Spleen (tissue), 11 donors: ENCODE results near the gene PREB. TPM values are rescaled to one million over a fixed set of nuclear protein-coding genes. Genes with fewer than 3 reads are reported as not detected.

ENCODE experiments used
- DNase-seq: peaks from one replicate; pipeline ENCODE4 v3.0.0-alpha.2; 2020
- H3K27ac ChIP-seq, 8 donors: fragments of 200-600 bp; sonication (generic) in 7 of 8; 1 replicate in 4 of 8; 2 replicates in 4 of 8; pipeline versions ENCODE4 v1.5.0 to v1.8.0; 2016 to 2021; ENCODE audit warnings: inconsistent platforms in 4 of 8, mild to moderate bottlenecking in 4 of 8, moderate library complexity in 1 of 8
- H3K27me3 ChIP-seq, 7 donors: fragments of 200-600 bp; sonication (generic) in 6 of 7; replicated peaks in 1 of 7; 1 replicate in 4 of 7; 2 replicates in 3 of 7; pipeline versions ENCODE4 v1.5.0 to v1.8.0; 2016 to 2021; ENCODE audit warnings: inconsistent platforms in 3 of 7, mild to moderate bottlenecking in 1 of 7
- H3K36me3 ChIP-seq, 6 donors: fragments of 200-600 bp; sonication (generic) in 5 of 6; 1 replicate in 4 of 6; 2 replicates in 2 of 6; pipeline versions ENCODE4 v1.5.0 to v1.8.0; 2016 to 2021; ENCODE audit warnings: inconsistent platforms in 2 of 6
- H3K4me1 ChIP-seq, 6 donors: fragments of 200-600 bp; sonication (generic) in 5 of 6; 1 replicate in 3 of 6; 2 replicates in 3 of 6; pipeline versions ENCODE4 v1.5.0 to v1.8.0; 2016 to 2021; ENCODE audit warnings: inconsistent platforms in 3 of 6
- H3K4me3 ChIP-seq, 8 donors: fragments of 200-600 bp; sonication (generic) in 7 of 8; 1 replicate in 4 of 8; 2 replicates in 4 of 8; pipeline versions ENCODE4 v1.5.0 to v1.8.0; 2016 to 2021; ENCODE audit warnings: inconsistent platforms in 4 of 8, mild to moderate bottlenecking in 4 of 8, moderate library complexity in 2 of 8
- H3K9me3 ChIP-seq, 8 donors: fragments of 200-600 bp; sonication (generic) in 7 of 8; 1 replicate in 4 of 8; 2 replicates in 4 of 8; pipeline versions ENCODE4 v1.5.0 to v1.8.0; 2016 to 2021; ENCODE audit warnings: inconsistent platforms in 4 of 8
- POLR2A ChIP-seq, 3 donors: fragments of 450-650 bp; IDR thresholded peaks; one replicate each; pipeline ENCODE4 v1.5.1; 2017; ENCODE audit warnings: antibody characterized with exemption in 3 of 3, mild to moderate bottlenecking in 1 of 3
- POLR2AphosphoS5 ChIP-seq, 3 donors: sonication (generic); formaldehyde crosslinking; IDR thresholded peaks; one replicate each; pipeline ENCODE4 v1.5.1; 2017; ENCODE audit warnings: antibody characterized with exemption in 3 of 3
- WGBS, 5 donors: extraction: QIAGEN DNeasy Blood & Tissue Kit in 3 of 5; methylation state at CpG; one replicate each; pipeline versions ENCODE4 v1.1.5 to v1.1.7; 2013 to 2018; 5-methylcytosine and 5-hydroxymethylcytosine counted together
- intact Hi-C: fragments of 100-400 bp; cut with DNase I; formaldehyde crosslinking; loops from one replicate; pipeline ENCODE4 v1.15.0; 2023; ENCODE audit warnings: low total_unique reads
- polyA plus RNA-seq, 3 donors: library from polyadenylated mRNA; stranded (reverse); fragments of 200-250 nt; gene quantifications; one replicate each; pipeline ENCODE4 v1.2.1, GENCODE V29; 2013
- total RNA-seq, 7 donors: library from RNA; depleted of rRNA in 3 of 7; stranded (reverse); fragments of >200 nt in 3 of 7; fragmentation: NEBNext Ultra II Directional in 4 of 7; extraction: Animal tissue kit (Norgen Biotek cat#: 25700) in 4 of 7; gene quantifications; one replicate each; pipeline versions ENCODE4 v1.1.0 to v1.2.1, GENCODE V29; 2016 to 2021
- TF ChIP-seq, protein P1 (sequence below), 11 experiments: fragments of 200-600 bp in 7 of 11; fragments of 450-650 bp in 4 of 11; sonication (generic) in 4 of 11; IDR thresholded peaks in 8 of 11; conservative IDR thresholded peaks in 3 of 11; 1 replicate in 7 of 11; 2 replicates in 4 of 11; pipeline versions ENCODE4 v1.4.0 to v1.8.0; 2016 to 2021; ENCODE audit warnings: antibody characterized with exemption in 11 of 11, inconsistent platforms in 4 of 11, mild to moderate bottlenecking in 1 of 11
- donor health status: healthy with polysubstance abuse.
- donor health status: DM: no; HTN: no; CAD: no; lungs with moderate emphysema.
- donor health status: DM: no; HTN: no; CAD: no.
- donor health status: Bipolar disorder and iron deficiency.
- donor health status: healthy.
- donor health status: DM: no; HTN: no; CAD: no.
- donor health status: DM: yes; HTN: yes; CAD: no.

PREB gene
- total and polyA plus RNA-seq, 10 donors, result 42.8 to 75.0 (median 49.0) TPM

DNA sequence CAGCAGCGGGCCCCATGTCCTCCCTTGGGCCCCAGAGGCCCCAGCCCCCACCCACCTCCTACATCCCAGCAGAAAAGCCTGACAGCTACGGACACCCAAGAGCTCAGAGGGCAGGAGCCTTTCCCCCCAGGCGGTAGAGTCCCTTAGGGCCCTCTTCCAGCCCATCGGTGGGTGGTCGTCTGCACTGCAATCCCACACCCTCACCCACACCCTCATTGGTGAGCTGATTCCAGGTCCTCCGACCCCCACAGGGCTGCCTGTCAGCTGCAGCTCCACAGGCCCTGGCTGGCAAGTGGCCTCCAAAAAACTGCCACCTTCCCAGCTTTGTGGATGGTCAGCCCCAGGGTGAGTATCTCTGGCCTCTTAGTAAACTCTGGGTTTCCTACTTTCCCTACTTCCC lies 24.8 kb upstream of the PREB start:
- Histone ChIP-seq H3K27me3 (no peaks in the 10 kb centered on the region), H3K36me3 (no peaks in the 10 kb centered on the region), H3K27ac (no peak overlapping the region), H3K4me3 (no peak overlapping the region), H3K9me3 (no peaks in the 10 kb centered on the region), H3K4me1 (no peaks in the 10 kb centered on the region)
- WGBS, 5 donors, result 74 to 86% (median 79%) methylated on average over 3 to 6 of the region's 6 CpGs
- intact Hi-C loops, result no loop called here
- no peak for DNase-seq
- no peak for TF ChIP-seq POLR2A (IDR thresholded peaks at IDR 0.05)
- TF ChIP-seq, protein P1, sequence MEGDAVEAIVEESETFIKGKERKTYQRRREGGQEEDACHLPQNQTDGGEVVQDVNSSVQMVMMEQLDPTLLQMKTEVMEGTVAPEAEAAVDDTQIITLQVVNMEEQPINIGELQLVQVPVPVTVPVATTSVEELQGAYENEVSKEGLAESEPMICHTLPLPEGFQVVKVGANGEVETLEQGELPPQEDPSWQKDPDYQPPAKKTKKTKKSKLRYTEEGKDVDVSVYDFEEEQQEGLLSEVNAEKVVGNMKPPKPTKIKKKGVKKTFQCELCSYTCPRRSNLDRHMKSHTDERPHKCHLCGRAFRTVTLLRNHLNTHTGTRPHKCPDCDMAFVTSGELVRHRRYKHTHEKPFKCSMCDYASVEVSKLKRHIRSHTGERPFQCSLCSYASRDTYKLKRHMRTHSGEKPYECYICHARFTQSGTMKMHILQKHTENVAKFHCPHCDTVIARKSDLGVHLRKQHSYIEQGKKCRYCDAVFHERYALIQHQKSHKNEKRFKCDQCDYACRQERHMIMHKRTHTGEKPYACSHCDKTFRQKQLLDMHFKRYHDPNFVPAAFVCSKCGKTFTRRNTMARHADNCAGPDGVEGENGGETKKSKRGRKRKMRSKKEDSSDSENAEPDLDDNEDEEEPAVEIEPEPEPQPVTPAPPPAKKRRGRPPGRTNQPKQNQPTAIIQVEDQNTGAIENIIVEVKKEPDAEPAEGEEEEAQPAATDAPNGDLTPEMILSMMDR (IDR thresholded peaks at IDR 0.05 in 8 of 11, conservative IDR thresholded peaks at IDR 0.05 in 3 of 11), result no peak
- no peak for TF ChIP-seq POLR2AphosphoS5 (IDR thresholded peaks at IDR 0.05)

DNA sequence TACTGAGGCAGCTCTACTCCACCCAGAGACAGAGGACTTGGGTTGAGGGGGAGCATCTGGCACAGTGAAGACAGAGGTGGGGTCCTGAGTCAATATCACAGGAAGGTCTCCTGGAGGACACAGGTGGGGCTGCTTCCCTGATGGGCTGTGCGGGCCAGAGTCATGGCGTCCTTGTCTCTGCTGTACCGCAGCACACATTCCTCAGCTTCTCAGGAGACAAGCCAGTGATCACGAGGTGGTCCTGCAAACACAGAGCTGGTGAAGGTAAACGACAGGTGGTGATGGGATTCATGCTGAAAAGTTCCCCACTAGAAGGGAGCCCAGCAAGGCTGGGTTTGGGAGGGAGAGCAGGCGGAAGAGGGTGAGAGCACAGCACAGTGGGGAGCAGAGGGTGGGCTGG lies 24.0 kb upstream of the PREB start:
- Histone ChIP-seq H3K4me3 (no peak overlapping the region), H3K9me3 (no peaks in the 10 kb centered on the region), H3K27ac (no peak overlapping the region), H3K36me3 (no peaks in the 10 kb centered on the region), H3K4me1 (no peaks in the 10 kb centered on the region), H3K27me3 (no peaks in the 10 kb centered on the region)
- TF ChIP-seq POLR2AphosphoS5 (IDR thresholded peaks at IDR 0.05) (no peak), POLR2A (IDR thresholded peaks at IDR 0.05) (no peak)
- TF ChIP-seq, protein P1 (IDR thresholded peaks at IDR 0.05 in 8 of 11, conservative IDR thresholded peaks at IDR 0.05 in 3 of 11), result no peak
- intact Hi-C loops, result no loop called here
- 81 to 88% (median 85%) methylated on average over 6 of the region's 6 CpGs for WGBS, 5 donors
- DNase-seq, result no peak

DNA sequence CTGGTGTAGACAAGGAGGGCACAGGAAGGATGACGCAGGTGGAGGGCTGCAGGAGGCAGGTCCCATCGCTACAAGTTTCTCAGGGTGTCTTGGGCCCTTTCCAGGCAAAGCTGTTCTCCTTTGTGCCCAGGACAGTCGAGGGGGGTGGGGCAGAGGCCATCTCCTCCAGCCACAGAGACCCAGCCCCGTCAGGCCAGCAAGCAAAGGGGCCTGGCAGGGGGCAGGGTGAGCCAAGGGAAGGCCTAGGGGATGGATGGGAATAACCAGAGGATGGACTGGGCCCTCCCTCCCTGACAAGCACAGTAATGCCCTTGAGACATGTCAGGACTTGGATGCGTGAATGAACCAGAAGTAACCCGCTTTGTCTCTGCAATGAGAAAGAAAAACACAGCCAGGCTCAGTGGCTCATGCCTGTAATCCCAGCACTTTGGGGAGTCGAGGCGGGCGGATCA lies 20.7 kb upstream of the PREB start:
- Histone ChIP-seq H3K4me3 (no peak overlapping the region), H3K9me3 (no peaks in the 10 kb centered on the region), H3K36me3 (no peaks in the 10 kb centered on the region), H3K4me1 (no peaks in the 10 kb centered on the region), H3K27me3 (peaks cover 0 to under 1% (median 0%) of the 10 kb centered on the region in 7 donors), H3K27ac (no peak overlapping the region)
- DNase-seq, result no peak
- TF ChIP-seq, protein P1 (IDR thresholded peaks at IDR 0.05 in 8 of 11, conservative IDR thresholded peaks at IDR 0.05 in 3 of 11), result no peak
- TF ChIP-seq POLR2AphosphoS5 (IDR thresholded peaks at IDR 0.05), result no peak
- TF ChIP-seq POLR2A (IDR thresholded peaks at IDR 0.05), result no peak
- intact Hi-C loops, result no loop called here
- WGBS, 5 donors, result 81 to 93% (median 83%) methylated on average over 9 of the region's 9 CpGs

DNA sequence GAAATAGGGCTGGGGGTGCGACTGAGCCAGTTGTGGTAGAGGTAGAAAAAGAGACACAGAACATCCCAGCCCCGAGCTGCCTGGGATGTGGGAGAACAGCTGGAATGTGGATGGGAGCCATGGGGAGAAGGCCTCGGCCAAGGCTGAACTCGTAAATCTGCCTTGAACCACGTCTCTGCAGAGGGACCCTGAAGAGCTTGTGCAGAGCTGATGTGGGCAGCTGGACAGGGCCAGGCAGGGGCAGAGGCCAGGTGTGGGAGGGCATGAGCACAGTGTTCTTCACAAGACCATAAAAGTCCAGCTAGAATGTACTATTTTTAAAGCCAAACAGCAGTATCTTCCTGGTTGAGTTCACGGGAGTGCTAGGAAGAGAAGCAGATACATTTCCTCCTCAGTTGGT lies 20.1 kb upstream of the PREB start:
- TF ChIP-seq POLR2AphosphoS5 (IDR thresholded peaks at IDR 0.05) (no peak), POLR2A (IDR thresholded peaks at IDR 0.05) (no peak)
- TF ChIP-seq, protein P1 (IDR thresholded peaks at IDR 0.05 in 8 of 11, conservative IDR thresholded peaks at IDR 0.05 in 3 of 11), result no peak

More for the DNA sequence above, 20.1 kb upstream of the PREB start:
- H3K36me3 ChIP-seq, result no peaks in the 10 kb centered on the region
- no peak for DNase-seq
- no peaks in the 10 kb centered on the region for H3K4me1 ChIP-seq
- H3K9me3 ChIP-seq, result no peaks in the 10 kb centered on the region
- intact Hi-C loops, result no loop called here
- peaks cover 0 to 6% (median 0%) of the 10 kb centered on the region in 7 donors for H3K27me3 ChIP-seq
- WGBS, 5 donors, result 59 to 82% (median 67%) methylated on average over 6 of the region's 6 CpGs
- no peak overlapping the region for H3K27ac ChIP-seq
- no peak overlapping the region for H3K4me3 ChIP-seq
